ENCODE measurements around the gene PTCHD4. TPM values are rescaled to one million over a fixed set of nuclear protein-coding genes. Genes with fewer than 3 reads are reported as not detected.

The PTCHD4 gene
- total and polyA plus RNA-seq, 2 experiments from 2014 or later, result 1.3 to 2.3 TPM

- Histone ChIP-seq H3K27ac (no peak overlapping the region), H3K36me3 (replicated peaks; ENCODE audit: insufficient read depth, low read depth) (no peaks in the 10 kb centered on the region), H3K4me1 (ENCODE audit: insufficient read depth) (peaks cover 6% of the 10 kb centered on the region), H2AFZ (no peak overlapping the region), H3K4me2 (no peak overlapping the region), H3K27me3 (no peaks in the 10 kb centered on the region), H3K79me2 (no peaks in the 10 kb centered on the region), H3K9me3 (ENCODE audit: low read depth) (no peaks in the 10 kb centered on the region), H4K20me1 (ENCODE audit: insufficient read depth, poor library complexity, severe bottlenecking) (no peaks in the 10 kb centered on the region), H3K9me2 (replicated peaks; ENCODE audit: insufficient read depth) (no peaks in the 10 kb centered on the region), H3K4me3 (no peak overlapping the region)
- no peak for DNase-seq (ENCODE audit: low spot score)
- no peak for TF ChIP-seq EZH2phosphoT487 (IDR thresholded peaks at IDR 0.05; ENCODE audit: low read depth, severe bottlenecking, unreplicated experiment)
- no peak for TF ChIP-seq EZH2 (IDR thresholded peaks at IDR 0.05; ENCODE audit: borderline replicate concordance)
- no peak for TF ChIP-seq CTCF (IDR thresholded peaks at IDR 0.05; ENCODE audit: poor library complexity)
- 94% methylated on average over 2 of the region's 2 CpGs for WGBS (ENCODE audit: low lambda C conversion rate, missing lambda C conversion rate)
Observed at GRCh38 chr6:48139818-48140614, 29.0 kb upstream of the PTCHD4 start.

- no peaks in the 10 kb centered on the region for H3K9me3 ChIP-seq (ENCODE audit: low read depth)
- no peak for DNase-seq (ENCODE audit: low spot score)
- no peak for TF ChIP-seq CTCF (IDR thresholded peaks at IDR 0.05; ENCODE audit: poor library complexity)
- no peak for TF ChIP-seq EZH2 (IDR thresholded peaks at IDR 0.05; ENCODE audit: borderline replicate concordance)
- no peak for TF ChIP-seq EZH2phosphoT487 (IDR thresholded peaks at IDR 0.05; ENCODE audit: low read depth, severe bottlenecking, unreplicated experiment)
- 45% methylated on average over 2 of the region's 2 CpGs for WGBS (ENCODE audit: low lambda C conversion rate, missing lambda C conversion rate)
- H3K9me2 ChIP-seq (replicated peaks; ENCODE audit: insufficient read depth), result no peaks in the 10 kb centered on the region
- peaks cover 6% of the 10 kb centered on the region for H3K4me1 ChIP-seq (ENCODE audit: insufficient read depth)
- no peak overlapping the region for H2AFZ ChIP-seq
- no peak overlapping the region for H3K4me3 ChIP-seq
- H3K27me3 ChIP-seq, result no peaks in the 10 kb centered on the region
- H3K4me2 ChIP-seq, result no peak overlapping the region
- no peaks in the 10 kb centered on the region for H4K20me1 ChIP-seq (ENCODE audit: insufficient read depth, poor library complexity, severe bottlenecking)
- no peaks in the 10 kb centered on the region for H3K79me2 ChIP-seq
- H3K27ac ChIP-seq, result peak overlapping the region; percentile 20
- H3K36me3 ChIP-seq (replicated peaks; ENCODE audit: insufficient read depth, low read depth), result no peaks in the 10 kb centered on the region
Observed at GRCh38 chr6:48136856-48137255, 25.9 kb upstream of the PTCHD4 start.

GRCh38 chr6:48135323-48136084, 24.5 kb upstream of the PTCHD4 start:
- peak; percentile 13 for DNase-seq (ENCODE audit: low spot score)
- H3K36me3 ChIP-seq (replicated peaks; ENCODE audit: insufficient read depth, low read depth), result no peaks in the 10 kb centered on the region
- WGBS (ENCODE audit: low lambda C conversion rate, missing lambda C conversion rate), result 58% methylated on average over 5 of the region's 5 CpGs
- no peaks in the 10 kb centered on the region for H4K20me1 ChIP-seq (ENCODE audit: insufficient read depth, poor library complexity, severe bottlenecking)
- H3K27me3 ChIP-seq, result no peaks in the 10 kb centered on the region
- no peak overlapping the region for H2AFZ ChIP-seq
- H3K9me3 ChIP-seq (ENCODE audit: low read depth), result no peaks in the 10 kb centered on the region
- peaks cover 6% of the 10 kb centered on the region for H3K4me1 ChIP-seq (ENCODE audit: insufficient read depth)
- TF ChIP-seq EZH2phosphoT487 (IDR thresholded peaks at IDR 0.05; ENCODE audit: low read depth, severe bottlenecking, unreplicated experiment), result no peak
- no peak for TF ChIP-seq CTCF (IDR thresholded peaks at IDR 0.05; ENCODE audit: poor library complexity)
- TF ChIP-seq EZH2 (IDR thresholded peaks at IDR 0.05; ENCODE audit: borderline replicate concordance), result no peak
- H3K79me2 ChIP-seq, result no peaks in the 10 kb centered on the region
- peak overlapping the region; percentile 1 for H3K4me2 ChIP-seq
- no peaks in the 10 kb centered on the region for H3K9me2 ChIP-seq (replicated peaks; ENCODE audit: insufficient read depth)
- H3K27ac ChIP-seq, result peak overlapping the region; percentile 72
- no peak overlapping the region for H3K4me3 ChIP-seq
